HG03442 (cell line): ENCODE measurements around the gene OR51M1.
A peak's percentile ranks its signal among the peaks of the same experiment; 100 is the strongest.
"Not testable (repeated sequence)": the region's sequence is repeated elsewhere in the genome, so short reads cannot be mapped to it uniquely, and the experiment has no call there.

Source experiments
- ATAC-seq: cut with Tn5 transposase; IDR thresholded peaks from one replicate; pipeline ENCODE4 v1.9.1; 2021; ENCODE audit warnings: mild to moderate bottlenecking, moderate library complexity; ENCODE audit not compliant: unreplicated experiment

The OR51M1 gene

GRCh38 chr11:5383576-5383975 is at the start of gene OR51M1:
Gene OR51M1, plus strand, starts transcription at chr11:5383812. Its CDS starts 5,587 bp downstream, at chr11:5389399.
- ATAC-seq, result no peak

DNA sequence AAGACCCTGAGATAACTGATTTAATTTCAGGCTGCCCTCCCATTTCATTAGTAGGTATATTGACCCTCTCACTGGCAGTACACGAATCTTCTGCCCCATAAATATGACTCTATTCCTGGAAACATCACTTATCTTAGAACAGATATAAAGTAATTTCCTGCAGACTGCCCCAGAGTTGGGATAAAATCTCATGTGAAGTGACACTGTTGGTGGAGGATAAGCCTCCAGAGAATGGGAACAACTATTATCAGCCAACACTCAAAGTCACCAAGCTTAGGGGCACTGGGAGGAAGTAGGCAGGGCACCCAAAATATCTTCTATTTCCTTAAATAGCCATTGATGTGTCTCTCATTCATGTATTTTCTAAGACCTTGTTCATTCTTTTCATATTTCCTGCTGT is 48.4 kb upstream of the OR51M1 start:
- ATAC-seq, result no peak

GRCh38 chr11:5336331-5336730 is 47.3 kb upstream of the OR51M1 start:
- ATAC-seq, result no peak

- ATAC-seq, result not testable (repeated sequence)
These were observed 46.4 kb upstream of the OR51M1 start for GRCh38 chr11:5337253-5337652.

DNA sequence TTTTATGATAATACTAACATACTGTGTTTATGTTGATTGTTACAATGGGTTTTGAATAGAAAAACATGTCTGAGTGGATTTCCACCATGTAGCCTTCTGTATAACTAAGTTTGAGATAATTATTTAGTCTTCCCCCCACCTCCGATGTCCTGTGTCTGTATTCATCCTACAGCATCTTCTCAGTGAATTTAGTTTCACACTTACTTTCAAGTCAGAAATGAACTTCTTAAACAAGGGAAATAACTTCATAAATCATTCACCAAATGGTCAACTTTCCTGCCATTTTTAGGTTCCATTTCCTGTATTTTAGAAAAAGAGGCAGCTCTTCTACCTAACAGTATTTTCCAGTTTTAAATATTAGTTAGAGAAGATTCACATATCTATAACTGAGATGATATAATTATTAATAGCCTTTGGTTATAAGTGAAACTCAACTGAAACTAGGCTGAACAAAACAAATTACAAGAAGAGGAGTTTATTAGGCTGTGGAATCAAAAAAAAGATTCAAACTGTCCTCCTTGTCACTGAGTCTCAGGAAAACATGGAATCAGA is 43.8 kb upstream of the OR51M1 start:
- peak; percentile 55 for ATAC-seq

GRCh38 chr11:5343474-5344335 is 39.9 kb upstream of the OR51M1 start, which contains the start of gene OR51B5:
Gene OR51B5, minus strand, starts transcription at chr11:5343524. Its CDS starts 0 bp downstream, at chr11:5343524.
- no peak for ATAC-seq

DNA sequence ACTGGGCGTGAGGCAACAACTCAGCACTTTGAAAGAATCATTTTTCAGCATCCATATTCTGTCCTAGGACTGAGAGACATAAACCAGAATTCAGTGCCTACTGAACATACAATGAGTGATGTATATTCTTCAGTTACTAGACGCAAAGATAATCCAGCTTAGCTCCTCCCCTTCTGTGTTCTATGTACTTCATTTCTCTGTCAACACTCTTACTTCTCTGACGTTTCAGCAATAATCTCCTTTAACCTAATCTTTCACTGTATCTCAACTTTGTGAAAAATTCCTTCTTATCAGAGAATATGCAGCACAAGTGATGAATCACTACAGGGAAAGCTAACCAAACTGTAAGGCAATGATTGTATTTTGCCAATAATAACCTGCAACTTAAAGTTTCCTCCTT is 37.8 kb upstream of the OR51M1 start:
- no peak for ATAC-seq

DNA sequence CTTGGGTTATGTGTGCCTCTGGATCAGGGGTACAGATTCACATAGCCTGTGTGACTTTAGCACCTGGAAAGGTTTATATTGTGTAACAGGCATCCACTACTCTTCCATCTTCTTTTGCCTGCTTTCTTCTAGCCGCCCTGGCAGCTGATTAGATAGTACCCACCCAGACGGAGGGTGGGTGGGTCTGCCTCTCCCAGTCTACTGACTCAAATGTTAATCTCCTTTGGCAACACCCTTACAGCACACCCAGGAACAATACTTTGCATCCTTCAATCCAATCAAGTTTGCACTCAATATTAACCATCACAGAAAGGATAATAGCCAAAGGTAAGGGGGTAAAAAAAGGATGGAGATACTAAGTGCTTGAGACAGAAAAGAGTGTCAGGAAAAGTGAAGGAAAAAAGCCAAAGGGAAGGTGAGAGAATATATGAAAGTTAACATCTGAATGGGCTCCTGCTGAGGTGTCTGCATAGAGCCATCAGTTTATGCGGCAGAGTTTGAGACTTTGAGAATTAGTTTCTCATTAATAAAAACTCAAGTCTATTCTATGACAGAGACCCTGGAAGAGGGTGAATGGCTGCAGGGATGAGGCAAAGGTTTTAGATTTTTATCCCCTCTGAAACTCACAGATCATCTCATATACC is 34.9 kb upstream of the OR51M1 start:
- ATAC-seq, result no peak

DNA sequence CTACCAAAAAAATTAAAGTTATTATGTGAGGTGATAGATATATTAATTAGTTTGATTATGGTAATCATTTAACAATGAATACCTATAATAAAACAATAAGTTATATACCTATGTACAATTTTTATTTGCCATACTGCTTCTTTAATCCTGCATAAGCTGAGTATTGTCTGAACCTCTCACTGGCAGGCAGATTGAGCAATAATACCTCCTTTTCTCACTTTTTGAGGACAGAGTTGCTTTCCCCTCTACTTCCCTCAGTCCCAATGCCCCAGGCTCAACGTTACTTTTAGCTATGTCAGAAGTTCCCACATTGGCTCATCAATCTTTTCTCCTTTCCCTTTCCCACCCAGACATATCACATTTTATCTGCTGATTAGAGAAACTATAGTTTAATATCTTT is 34.1 kb upstream of the OR51M1 start:
- ATAC-seq, result no peak

GRCh38 chr11:5351208-5351607 is 32.4 kb upstream of the OR51M1 start, which contains the start of gene OR51B6:
Gene OR51B6, plus strand, starts transcription at chr11:5351508. Its CDS starts 0 bp downstream, at chr11:5351508.
- no peak for ATAC-seq

- ATAC-seq, result not testable (repeated sequence)
These were observed 27.6 kb upstream of the OR51M1 start for GRCh38 chr11:5356031-5356430.

- ATAC-seq, result no peak
These were observed 21.5 kb upstream of the OR51M1 start for GRCh38 chr11:5362017-5362625.

GRCh38 chr11:5363679-5364078 is 19.9 kb upstream of the OR51M1 start:
- no peak for ATAC-seq

DNA sequence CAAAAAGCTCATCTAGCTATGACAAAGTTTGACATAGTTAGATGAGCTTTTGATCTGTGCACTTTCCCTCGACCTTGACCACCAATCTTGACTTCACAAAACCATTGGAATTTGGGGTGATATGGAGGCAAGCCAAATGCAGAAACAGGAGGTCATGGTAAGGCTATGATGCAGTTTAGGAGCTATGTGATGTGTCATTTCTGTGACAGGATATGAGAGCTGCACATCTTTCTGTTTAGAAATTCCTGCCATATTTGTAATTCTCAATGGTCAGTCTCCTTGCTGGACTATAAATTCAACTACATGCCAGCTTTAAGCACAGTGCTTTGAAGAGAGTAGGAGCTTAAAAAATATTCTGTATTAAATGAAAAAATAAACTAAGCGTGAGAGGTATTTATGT is 19.4 kb upstream of the OR51M1 start:
- ATAC-seq, result no peak

DNA sequence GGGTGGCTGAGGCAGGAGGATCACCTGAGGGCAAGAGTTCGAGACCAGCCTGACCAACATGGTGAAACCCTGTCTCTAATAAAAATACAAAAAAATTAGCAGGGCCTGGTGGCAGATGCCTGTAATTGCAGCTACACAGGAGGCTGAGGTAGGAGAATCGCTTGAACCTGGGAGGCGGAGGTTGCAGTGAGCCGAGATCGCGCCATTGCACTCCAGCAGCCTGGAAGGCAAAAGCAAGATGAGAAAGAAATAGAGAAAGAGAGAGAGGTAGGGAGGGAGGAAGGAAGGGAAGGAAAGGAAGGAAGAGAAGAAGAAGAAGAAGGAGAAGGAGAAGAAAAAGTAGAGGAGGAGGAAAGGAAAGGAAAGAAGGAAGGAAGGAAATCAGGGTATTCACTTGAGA is 17.2 kb upstream of the OR51M1 start:
- not testable (repeated sequence) for ATAC-seq

DNA sequence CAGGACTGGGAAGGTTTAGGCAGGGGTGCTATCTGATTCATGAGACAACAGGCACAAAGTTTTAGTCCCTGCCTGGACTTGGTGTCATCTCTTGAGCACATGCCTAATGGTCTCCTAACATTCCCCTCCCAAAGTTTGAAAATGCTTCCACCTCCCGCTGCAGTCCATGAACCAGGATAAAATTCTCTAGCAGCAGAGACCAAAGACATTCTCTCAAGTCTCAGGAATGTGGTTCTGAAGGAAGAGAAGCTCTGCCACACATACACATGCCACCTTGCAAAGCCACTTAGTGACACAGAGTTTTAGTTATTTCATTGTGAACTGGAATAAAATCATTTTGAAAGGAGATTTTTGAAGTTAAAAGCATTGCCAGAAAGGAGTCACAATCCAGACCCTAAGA is 16.8 kb upstream of the OR51M1 start:
- no peak for ATAC-seq

DNA sequence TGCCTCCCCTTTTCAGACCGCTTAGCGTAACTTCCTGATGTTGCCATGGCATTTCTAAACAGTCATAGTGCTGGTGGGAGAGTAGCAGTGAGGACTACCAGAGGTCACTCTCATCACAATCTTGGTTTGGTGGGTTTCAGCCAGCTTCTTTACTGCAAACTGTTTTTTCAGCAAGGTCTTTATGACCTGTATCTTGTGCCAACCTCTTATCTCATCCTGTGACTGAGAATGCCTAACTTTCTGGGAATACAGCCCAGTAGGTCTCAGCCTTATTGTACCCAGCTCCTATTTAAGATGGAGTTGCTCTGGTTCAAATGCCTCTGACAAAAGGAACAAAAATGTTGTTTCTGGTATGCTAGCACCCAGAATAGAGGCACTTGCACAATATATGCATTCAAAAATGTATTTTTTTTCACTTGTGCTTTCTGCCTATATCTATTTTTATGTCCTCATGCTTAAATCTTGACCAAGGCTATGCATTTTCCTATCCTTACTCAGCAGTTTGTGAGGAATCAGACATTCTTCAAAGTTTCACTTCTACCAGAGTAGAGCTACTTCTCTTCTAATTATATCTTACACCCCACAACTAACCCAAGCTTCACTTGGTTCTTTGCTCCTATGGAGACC is 16.1 kb upstream of the OR51M1 start:
- ATAC-seq, result no peak

- no peak for ATAC-seq
These were observed 15.0 kb upstream of the OR51M1 start for GRCh38 chr11:5368502-5369043.

GRCh38 chr11:5369789-5370188 is 13.8 kb upstream of the OR51M1 start:
- ATAC-seq, result no peak

- ATAC-seq, result peak; percentile 79
These were observed 2.8 kb upstream of the OR51M1 start for GRCh38 chr11:5380740-5381342.
